ENCODE data around the gene MRPL2. TPM values are rescaled to one million over a fixed set of nuclear protein-coding genes. Genes with fewer than 3 reads are reported as not detected.

MRPL2 gene
- total and polyA plus RNA-seq, 2 donors from 2014 or later = 56.6 to 127 TPM

GRCh38 chr6:43055966-43056365 is 3.3 kb downstream of the MRPL2 start:
- intact Hi-C loops (cut with DNase I) = no loop called here
- Histone ChIP-seq H3K36me3 (ENCODE audit: control insufficient read depth in 2 of 3, insufficient read depth in 3 of 3, low read length in 3 of 3) (peaks cover 0 to 19% (median 10%) of the 10 kb centered on the region in 3 donors), H3K4me1 (ENCODE audit: control insufficient read depth in 2 of 3, insufficient read depth in 2 of 3, low read depth in 1 of 3, low read length in 3 of 3) (peaks cover 0 to 38% (median 6%) of the 10 kb centered on the region in 3 donors), H3K9ac (ENCODE audit: low read length in 3 of 3) (no peak overlapping the region), H3K27ac (ENCODE audit: low read depth in 2 of 2, low read length in 2 of 2) (no peak overlapping the region), H3K27me3 (ENCODE audit: control insufficient read depth, insufficient read depth, low read length) (no peaks in the 10 kb centered on the region), H3K4me3 (ENCODE audit: low read length in 3 of 3) (no peak overlapping the region), H3K9me3 (ENCODE audit: control insufficient read depth in 2 of 3, insufficient read depth in 1 of 3, low read length in 3 of 3) (no peaks in the 10 kb centered on the region)
- FAIRE-seq (no peak), DNase-seq (peak in 1 of 5 donors; percentile 39)
- no peak for TF ChIP-seq CTCF (IDR thresholded peaks at IDR 0.05; ENCODE audit: borderline replicate concordance, extremely low read depth, insufficient read depth)

- H3K4me1 ChIP-seq (ENCODE audit: control insufficient read depth in 2 of 3, insufficient read depth in 2 of 3, low read depth in 1 of 3, low read length in 3 of 3) = peaks cover 0 to 27% (median 6%) of the 10 kb centered on the region in 3 donors
- H3K9ac ChIP-seq (ENCODE audit: low read length in 3 of 3) = peak overlapping the region in 2 of 3 donors; percentile 9 to 29
- H3K27ac ChIP-seq (ENCODE audit: low read depth in 2 of 2, low read length in 2 of 2) = peak overlapping the region; percentile 84 to 88
- intact Hi-C loops (cut with DNase I) = no loop called here
- H3K9me3 ChIP-seq (ENCODE audit: control insufficient read depth in 2 of 3, insufficient read depth in 1 of 3, low read length in 3 of 3) = no peaks in the 10 kb centered on the region
- no peak for TF ChIP-seq CTCF (IDR thresholded peaks at IDR 0.05; ENCODE audit: borderline replicate concordance, extremely low read depth, insufficient read depth)
- H3K4me3 ChIP-seq (ENCODE audit: low read length in 3 of 3) = peak overlapping the region; percentile 65 to 74 (median 72)
- H3K36me3 ChIP-seq (ENCODE audit: control insufficient read depth in 2 of 3, insufficient read depth in 3 of 3, low read length in 3 of 3) = peaks cover 8 to 19% (median 14%) of the 10 kb centered on the region in 3 donors
- FAIRE-seq (no peak), DNase-seq (peak in 3 of 5 donors; percentile 7 to 68 (median 29))
- no peaks in the 10 kb centered on the region for H3K27me3 ChIP-seq (ENCODE audit: control insufficient read depth, insufficient read depth, low read length)
These were observed 4.9 kb downstream of the MRPL2 start for GRCh38 chr6:43054206-43054943.

GRCh38 chr6:43053545-43054205 is 5.6 kb downstream of the MRPL2 start, which contains the start of gene CUL7:
Gene CUL7, minus strand, starts transcription at chr6:43053851. Its CDS starts 1,063 bp downstream, at chr6:43052788.
- peak within 1 kb of the TSS; percentile 65 to 74 (median 72) for H3K4me3 ChIP-seq (ENCODE audit: low read length in 3 of 3)
- H3K27ac ChIP-seq (ENCODE audit: low read depth in 2 of 2, low read length in 2 of 2) = peak within 1 kb of the TSS; percentile 84 to 88
- peak within 1 kb of the TSS; percentile 45 to 86 (median 83) for H3K9ac ChIP-seq (ENCODE audit: low read length in 3 of 3)
- no peaks in the 10 kb centered on the region for H3K9me3 ChIP-seq (ENCODE audit: control insufficient read depth in 2 of 3, insufficient read depth in 1 of 3, low read length in 3 of 3)
- H3K36me3 ChIP-seq (ENCODE audit: control insufficient read depth in 2 of 3, insufficient read depth in 3 of 3, low read length in 3 of 3) = peaks cover 10 to 19% (median 19%) of the 10 kb centered on the region in 3 donors
- no peak for TF ChIP-seq CTCF (IDR thresholded peaks at IDR 0.05; ENCODE audit: borderline replicate concordance, extremely low read depth, insufficient read depth)
- FAIRE-seq = no peak
- H3K4me1 ChIP-seq (ENCODE audit: control insufficient read depth in 2 of 3, insufficient read depth in 2 of 3, low read depth in 1 of 3, low read length in 3 of 3) = peaks cover 0 to 26% (median 6%) of the 10 kb centered on the region in 3 donors
- H3K27me3 ChIP-seq (ENCODE audit: control insufficient read depth, insufficient read depth, low read length) = no peaks in the 10 kb centered on the region
- intact Hi-C loops (cut with DNase I) = no loop called here
- DNase-seq = peak; percentile 95 to 98 (median 97)

Measured in kidney (tissue), 14 donors.